Trophoblast cell (in vitro differentiated cells and primary cell): ENCODE data around the gene CHN2.

Experiments
- DNase-seq, 2 donors: peaks; one replicate each; pipeline ENCODE4 v3.0.0-alpha.2; 2016
- H2AFZ ChIP-seq: 2 replicates; pipeline ENCODE4 v1.6.1; 2013; ENCODE audit warnings: low read length, moderate library complexity, mild to moderate bottlenecking; ENCODE audit not compliant: insufficient read depth, poor library complexity
- H2AK5ac ChIP-seq: 2 replicates; pipeline ENCODE4 v1.6.1; 2013; ENCODE audit warnings: mild to moderate bottlenecking, low read length
- H2BK120ac ChIP-seq: 2 replicates; pipeline ENCODE4 v1.6.1; 2013; ENCODE audit warnings: low read length, mild to moderate bottlenecking, moderate library complexity; ENCODE audit not compliant: insufficient read depth, poor library complexity
- H2BK12ac ChIP-seq: 2 replicates; pipeline ENCODE4 v1.6.1; 2013; ENCODE audit warnings: mild to moderate bottlenecking, low read length, moderate library complexity
- H2BK5ac ChIP-seq: 2 replicates; pipeline ENCODE4 v1.6.1; 2013; ENCODE audit warnings: low read length, low read depth, moderate library complexity, mild to moderate bottlenecking; ENCODE audit not compliant: poor library complexity
- H3K14ac ChIP-seq: 2 replicates; pipeline ENCODE4 v1.6.1; 2013; ENCODE audit warnings: mild to moderate bottlenecking, low read length
- H3K18ac ChIP-seq: 2 replicates; pipeline ENCODE4 v1.6.1; 2013; ENCODE audit warnings: mild to moderate bottlenecking, low read length
- H3K23ac ChIP-seq: 2 replicates; pipeline ENCODE4 v1.6.1; 2013; ENCODE audit warnings: low read length
- H3K27ac ChIP-seq: 2 replicates; pipeline ENCODE4 v1.5.1; 2013; ENCODE audit warnings: low read depth, mild to moderate bottlenecking, inconsistent platforms, low read length, moderate library complexity
- H3K27me3 ChIP-seq: 2 replicates; pipeline ENCODE4 v1.6.1; 2013; ENCODE audit warnings: inconsistent platforms, mild to moderate bottlenecking, low read length, moderate library complexity; ENCODE audit not compliant: insufficient read depth
- H3K36me3 ChIP-seq, 2 experiments: 1 replicate in 1 of 2; 2 replicates in 1 of 2; pipeline ENCODE4 v1.6.1; 2013; ENCODE audit warnings: low read length in 2 of 2, mild to moderate bottlenecking in 2 of 2, moderate library complexity in 1 of 2; ENCODE audit not compliant: insufficient read depth in 2 of 2, control insufficient read depth in 1 of 2
- H3K4ac ChIP-seq: 2 replicates; pipeline ENCODE4 v1.6.1; 2013; ENCODE audit warnings: low read depth, mild to moderate bottlenecking, low read length, moderate library complexity
- H3K4me1 ChIP-seq, 2 experiments: 1 replicate in 1 of 2; 2 replicates in 1 of 2; pipeline ENCODE4 v1.6.1; 2013; ENCODE audit warnings: low read length in 2 of 2, mild to moderate bottlenecking in 2 of 2, moderate library complexity in 1 of 2; ENCODE audit not compliant: insufficient read depth in 2 of 2, control insufficient read depth in 1 of 2
- H3K4me2 ChIP-seq: 2 replicates; pipeline ENCODE4 v1.6.1; 2013; ENCODE audit warnings: inconsistent platforms, mild to moderate bottlenecking, low read length, moderate library complexity
- H3K4me3 ChIP-seq: 2 replicates; pipeline ENCODE4 v1.5.1; 2013; ENCODE audit warnings: mild to moderate bottlenecking, low read depth, low read length, inconsistent platforms
- H3K79me1 ChIP-seq: one replicate; pipeline ENCODE4 v1.6.1; 2013; ENCODE audit warnings: low read length
- H3K79me2 ChIP-seq: 2 replicates; pipeline ENCODE4 v1.6.1; 2013; ENCODE audit warnings: low read length, mild to moderate bottlenecking; ENCODE audit not compliant: control insufficient read depth, insufficient read depth, poor library complexity
- H3K9ac ChIP-seq: 2 replicates; pipeline ENCODE4 v1.6.1; 2013; ENCODE audit warnings: mild to moderate bottlenecking, low read length
- H3K9me3 ChIP-seq: 2 replicates; pipeline ENCODE4 v1.6.1; 2013; ENCODE audit warnings: low read depth, mild to moderate bottlenecking, control low read depth, inconsistent platforms, low read length; ENCODE audit not compliant: insufficient read depth
- H4K12ac ChIP-seq: 2 replicates; pipeline ENCODE4 v1.6.1; 2013; ENCODE audit warnings: low read depth, mild to moderate bottlenecking, low read length, moderate library complexity
- H4K8ac ChIP-seq: 2 replicates; pipeline ENCODE4 v1.6.1; 2013; ENCODE audit warnings: low read depth, mild to moderate bottlenecking, low read length, moderate library complexity
- H4K91ac ChIP-seq: one replicate; pipeline ENCODE4 v1.6.1; 2013; ENCODE audit warnings: low read depth, mild to moderate bottlenecking, low read length, moderate library complexity
- WGBS: extraction: QIAGEN DNeasy Blood & Tissue Kit; methylation state at CpG from one replicate; pipeline ENCODE4 v1.1.7; 2013; ENCODE audit warnings: missing lambda C conversion rate; ENCODE audit not compliant: insufficient read length, insufficient coverage; ENCODE audit errors: extremely low coverage; 5-methylcytosine and 5-hydroxymethylcytosine counted together

The CHN2 gene

GRCh38 chr7:29401769-29402168, 207.2 kb downstream of the CHN2 start:
- Histone ChIP-seq H2BK120ac (no peak overlapping the region), H2AFZ (no peak overlapping the region), H3K23ac (no peak overlapping the region), H4K12ac (no peak overlapping the region), H2AK5ac (no peak overlapping the region), H2BK12ac (no peak overlapping the region), H3K79me2 (peaks cover under 1% of the 10 kb centered on the region), H3K18ac (no peak overlapping the region), H3K27me3 (no peaks in the 10 kb centered on the region), H4K8ac (no peak overlapping the region), H3K9me3 (no peaks in the 10 kb centered on the region), H3K4me1 (no peaks in the 10 kb centered on the region), H3K14ac (no peak overlapping the region), H3K27ac (no peak overlapping the region), H3K4me3 (no peak overlapping the region), H3K4ac (no peak overlapping the region), H3K9ac (no peak overlapping the region), H3K36me3 (peaks cover 41 to 51% of the 10 kb centered on the region in 2 experiments), H2BK5ac (no peak overlapping the region), H4K91ac (no peak overlapping the region), H3K4me2 (no peak overlapping the region), H3K79me1 (no peaks in the 10 kb centered on the region)
- no CpG with 5 or more reads among the region's 11 CpGs for WGBS
- no peak for DNase-seq

- no peaks in the 10 kb centered on the region for H3K27me3 ChIP-seq
- no peak overlapping the region for H2AFZ ChIP-seq
- H3K4ac ChIP-seq = no peak overlapping the region
- peaks cover 22 to 26% of the 10 kb centered on the region in 2 experiments for H3K36me3 ChIP-seq
- H3K4me3 ChIP-seq = no peak overlapping the region
- no peaks in the 10 kb centered on the region for H3K9me3 ChIP-seq
- no peak overlapping the region for H2BK12ac ChIP-seq
- H2BK120ac ChIP-seq = no peak overlapping the region
- DNase-seq = no peak
- no peak overlapping the region for H2BK5ac ChIP-seq
- H2AK5ac ChIP-seq = no peak overlapping the region
- no peaks in the 10 kb centered on the region for H3K4me1 ChIP-seq
- no peaks in the 10 kb centered on the region for H3K79me1 ChIP-seq
- WGBS = no CpG with 5 or more reads among the region's 5 CpGs
- H3K9ac ChIP-seq = peak overlapping the region; percentile 28
- no peak overlapping the region for H3K4me2 ChIP-seq
- H4K91ac ChIP-seq = no peak overlapping the region
- H3K79me2 ChIP-seq = no peaks in the 10 kb centered on the region
- H3K18ac ChIP-seq = no peak overlapping the region
- H3K23ac ChIP-seq = no peak overlapping the region
- H4K8ac ChIP-seq = no peak overlapping the region
- H3K27ac ChIP-seq = no peak overlapping the region
- H3K14ac ChIP-seq = no peak overlapping the region
- H4K12ac ChIP-seq = no peak overlapping the region
These were observed 211.3 kb downstream of the CHN2 start for GRCh38 chr7:29405891-29406290.

GRCh38 chr7:29406366-29406765, 211.8 kb downstream of the CHN2 start:
- H4K8ac ChIP-seq = no peak overlapping the region
- no CpG with 5 or more reads among the region's 6 CpGs for WGBS
- no peak overlapping the region for H3K9ac ChIP-seq

GRCh38 chr7:29408841-29409243, 214.3 kb downstream of the CHN2 start:
- no peak overlapping the region for H3K4me3 ChIP-seq
- H3K4ac ChIP-seq = no peak overlapping the region
- no CpG with 5 or more reads among the region's 7 CpGs for WGBS
- H3K27ac ChIP-seq = no peak overlapping the region
- H4K12ac ChIP-seq = no peak overlapping the region
- peak; percentile 62 to 97 for DNase-seq
- peaks cover 21 to 26% of the 10 kb centered on the region in 2 experiments for H3K36me3 ChIP-seq
- H3K79me1 ChIP-seq = no peaks in the 10 kb centered on the region
- no peak overlapping the region for H3K18ac ChIP-seq
- no peak overlapping the region for H2AFZ ChIP-seq
- no peak overlapping the region for H2BK5ac ChIP-seq
- H3K4me1 ChIP-seq = no peaks in the 10 kb centered on the region
- H3K27me3 ChIP-seq = no peaks in the 10 kb centered on the region
- H3K79me2 ChIP-seq = no peaks in the 10 kb centered on the region
- no peak overlapping the region for H2AK5ac ChIP-seq
- H2BK120ac ChIP-seq = no peak overlapping the region
- no peaks in the 10 kb centered on the region for H3K9me3 ChIP-seq
- no peak overlapping the region for H3K14ac ChIP-seq
- no peak overlapping the region for H3K4me2 ChIP-seq
- no peak overlapping the region for H4K91ac ChIP-seq
- H3K9ac ChIP-seq = no peak overlapping the region
- H4K8ac ChIP-seq = no peak overlapping the region
- no peak overlapping the region for H2BK12ac ChIP-seq
- H3K23ac ChIP-seq = no peak overlapping the region

More at GRCh38 chr7:29406366-29406765, 211.8 kb downstream of the CHN2 start:
- H3K27me3 ChIP-seq = no peaks in the 10 kb centered on the region
- H3K79me1 ChIP-seq = no peaks in the 10 kb centered on the region
- H2BK120ac ChIP-seq = no peak overlapping the region
- no peak for DNase-seq
- no peak overlapping the region for H3K4me3 ChIP-seq
- H4K91ac ChIP-seq = no peak overlapping the region
- no peak overlapping the region for H3K4ac ChIP-seq
- H4K12ac ChIP-seq = no peak overlapping the region
- peaks cover 24% of the 10 kb centered on the region in 2 experiments for H3K36me3 ChIP-seq
- no peak overlapping the region for H2BK12ac ChIP-seq
- H3K23ac ChIP-seq = no peak overlapping the region
- H3K14ac ChIP-seq = no peak overlapping the region
- H3K9me3 ChIP-seq = no peaks in the 10 kb centered on the region
- H3K4me1 ChIP-seq = no peaks in the 10 kb centered on the region
- H3K4me2 ChIP-seq = no peak overlapping the region
- H3K79me2 ChIP-seq = no peaks in the 10 kb centered on the region
- H3K18ac ChIP-seq = no peak overlapping the region
- H2AK5ac ChIP-seq = no peak overlapping the region
- no peak overlapping the region for H2AFZ ChIP-seq
- H3K27ac ChIP-seq = no peak overlapping the region
- no peak overlapping the region for H2BK5ac ChIP-seq
